GM19452 (cell line): ENCODE measurements around the gene C16orf87.
"Not testable (repeated sequence)": the region's sequence is repeated elsewhere in the genome, so short reads cannot be mapped to it uniquely, and the experiment has no call there.

Source experiments
- ATAC-seq: cut with Tn5 transposase; IDR thresholded peaks from one replicate; pipeline ENCODE4 v1.9.1; 2021; ENCODE audit not compliant: unreplicated experiment

Gene C16orf87

GRCh38 chr16:46830902-46831647 is at the start of gene C16orf87:
Gene C16orf87, minus strand, starts transcription at chr16:46831180. Its CDS starts 31 bp downstream, at chr16:46831149.
- ATAC-seq, result peak; percentile 94

DNA sequence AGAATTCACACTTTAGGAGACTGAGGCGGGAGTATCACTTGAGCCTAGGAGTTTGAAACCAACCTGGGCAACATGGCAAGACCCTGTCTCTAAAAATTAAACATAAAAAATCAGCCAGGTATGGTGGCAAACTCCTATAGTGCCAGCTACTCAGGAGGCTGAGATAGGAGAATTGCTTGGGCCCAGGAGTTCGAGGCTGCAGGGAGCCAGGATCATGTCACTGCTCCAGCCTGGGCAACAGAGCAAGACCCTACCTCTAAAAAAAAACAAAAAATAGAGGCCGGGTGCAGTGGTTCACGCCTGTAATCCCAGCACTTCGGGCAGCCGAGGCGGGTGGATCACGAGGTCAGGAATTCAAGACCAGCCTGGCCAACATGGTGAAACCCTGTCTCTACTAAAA is 44.3 kb upstream of the C16orf87 start:
- ATAC-seq, result no peak

DNA sequence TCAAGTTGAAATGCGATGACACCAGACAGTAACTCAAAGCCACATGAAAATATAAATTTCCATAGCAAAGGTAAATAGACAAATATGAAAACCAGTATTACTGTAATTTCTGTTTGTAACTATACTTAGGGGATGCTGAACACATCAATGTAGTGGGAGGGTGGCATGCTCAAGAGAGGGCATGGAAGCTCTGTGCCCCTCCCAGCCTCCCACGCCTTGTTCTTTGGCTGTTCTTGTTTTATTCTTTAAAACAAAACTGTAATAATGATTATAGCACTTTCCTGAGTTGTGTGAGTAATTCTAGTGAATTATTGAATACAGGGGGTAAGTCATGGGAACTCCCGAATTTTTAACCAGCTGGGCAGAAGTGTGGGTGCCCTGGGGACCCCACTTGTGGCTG is 42.2 kb upstream of the C16orf87 start:
- no peak for ATAC-seq

GRCh38 chr16:46871597-46871996 is 40.6 kb upstream of the C16orf87 start:
- no peak for ATAC-seq

- not testable (repeated sequence) for ATAC-seq
These were observed 37.9 kb upstream of the C16orf87 start for GRCh38 chr16:46868891-46869290.

GRCh38 chr16:46867486-46867885 is 36.5 kb upstream of the C16orf87 start:
- not testable (repeated sequence) for ATAC-seq

DNA sequence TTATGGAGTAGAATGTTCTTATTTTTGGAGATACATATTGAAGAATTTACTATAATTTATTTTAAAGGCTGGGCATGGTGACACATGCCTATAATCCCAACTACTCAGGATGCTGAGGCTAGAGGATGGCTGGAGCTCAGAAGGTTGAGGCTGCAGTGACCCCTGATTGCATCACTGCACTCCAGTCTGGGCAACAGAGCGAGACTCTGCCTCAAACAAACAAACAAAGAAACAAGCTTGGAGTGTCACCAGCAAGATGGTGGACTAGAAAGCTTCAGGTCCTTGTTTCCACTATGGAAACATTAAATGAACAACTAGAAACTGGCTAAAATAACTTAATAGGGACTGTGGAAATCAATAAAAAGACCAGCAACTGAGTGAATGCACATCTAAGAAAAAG is 35.3 kb upstream of the C16orf87 start:
- ATAC-seq, result no peak

- no peak for ATAC-seq
These were observed 31.8 kb upstream of the C16orf87 start for GRCh38 chr16:46862555-46863447.

GRCh38 chr16:46859719-46860152 is 28.8 kb upstream of the C16orf87 start:
- no peak for ATAC-seq

DNA sequence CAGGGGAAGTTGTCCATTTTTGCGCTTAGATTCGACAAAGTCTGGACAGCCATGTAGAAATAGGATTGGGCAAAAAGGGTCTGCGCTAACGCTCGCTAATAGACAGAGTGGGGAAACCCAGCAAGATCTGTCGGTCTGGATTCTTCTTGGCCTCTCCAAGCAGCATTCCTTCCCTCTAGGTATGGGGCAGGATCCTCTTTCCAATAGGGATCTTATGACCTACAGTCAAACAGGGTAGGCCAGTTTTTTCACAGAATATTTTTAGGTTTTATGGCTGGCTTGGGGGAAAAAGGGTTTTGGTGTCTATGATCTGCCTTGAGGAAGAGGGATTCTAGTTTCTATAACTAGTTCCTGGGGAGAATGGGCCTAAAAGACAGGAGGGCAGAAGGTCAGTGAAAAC is 27.2 kb upstream of the C16orf87 start:
- ATAC-seq, result no peak

- ATAC-seq, result no peak
These were observed 26.5 kb upstream of the C16orf87 start for GRCh38 chr16:46857368-46857945.

GRCh38 chr16:46855389-46855788 is 24.4 kb upstream of the C16orf87 start:
- ATAC-seq, result no peak

GRCh38 chr16:46854846-46855245 is 23.9 kb upstream of the C16orf87 start:
- ATAC-seq, result no peak

DNA sequence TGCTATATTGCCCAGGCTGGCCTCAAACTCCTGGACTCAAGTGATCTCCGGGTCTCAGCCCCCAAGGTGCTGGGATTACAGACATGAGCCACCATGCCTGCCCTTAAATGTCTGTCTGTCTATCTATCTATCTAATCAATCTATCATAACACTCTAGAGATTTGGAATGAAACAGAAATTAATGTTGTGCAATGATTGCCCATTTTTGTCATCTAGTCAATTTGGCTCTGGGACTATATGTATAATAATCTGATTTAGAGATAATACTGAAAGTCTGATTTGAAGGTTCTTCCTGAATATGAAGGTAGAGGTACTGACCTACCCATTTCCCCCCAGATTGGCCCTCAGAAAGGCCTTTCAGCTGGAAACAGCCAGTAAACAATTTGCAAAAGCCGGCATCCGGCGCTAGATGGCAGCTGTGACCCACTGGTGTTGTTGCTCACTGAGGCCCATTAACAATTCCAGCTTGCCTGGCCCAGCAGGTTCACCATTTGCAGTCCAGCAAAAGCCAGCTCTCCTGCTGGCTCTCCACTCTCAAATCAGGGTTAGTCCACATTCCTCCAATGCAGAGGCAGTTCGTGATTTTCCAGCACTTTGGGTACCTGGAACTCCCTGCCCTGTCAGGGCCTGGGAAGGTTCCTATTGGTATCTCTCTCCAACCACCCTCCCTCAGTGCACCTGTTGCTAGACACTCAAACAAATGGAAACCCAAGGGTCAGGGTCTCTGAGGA is 22.9 kb upstream of the C16orf87 start:
- peak; percentile 67 for ATAC-seq

- no peak for ATAC-seq
These were observed 21.1 kb upstream of the C16orf87 start for GRCh38 chr16:46852130-46852529.

GRCh38 chr16:46850619-46851555 is 19.9 kb upstream of the C16orf87 start:
- ATAC-seq, result no peak

DNA sequence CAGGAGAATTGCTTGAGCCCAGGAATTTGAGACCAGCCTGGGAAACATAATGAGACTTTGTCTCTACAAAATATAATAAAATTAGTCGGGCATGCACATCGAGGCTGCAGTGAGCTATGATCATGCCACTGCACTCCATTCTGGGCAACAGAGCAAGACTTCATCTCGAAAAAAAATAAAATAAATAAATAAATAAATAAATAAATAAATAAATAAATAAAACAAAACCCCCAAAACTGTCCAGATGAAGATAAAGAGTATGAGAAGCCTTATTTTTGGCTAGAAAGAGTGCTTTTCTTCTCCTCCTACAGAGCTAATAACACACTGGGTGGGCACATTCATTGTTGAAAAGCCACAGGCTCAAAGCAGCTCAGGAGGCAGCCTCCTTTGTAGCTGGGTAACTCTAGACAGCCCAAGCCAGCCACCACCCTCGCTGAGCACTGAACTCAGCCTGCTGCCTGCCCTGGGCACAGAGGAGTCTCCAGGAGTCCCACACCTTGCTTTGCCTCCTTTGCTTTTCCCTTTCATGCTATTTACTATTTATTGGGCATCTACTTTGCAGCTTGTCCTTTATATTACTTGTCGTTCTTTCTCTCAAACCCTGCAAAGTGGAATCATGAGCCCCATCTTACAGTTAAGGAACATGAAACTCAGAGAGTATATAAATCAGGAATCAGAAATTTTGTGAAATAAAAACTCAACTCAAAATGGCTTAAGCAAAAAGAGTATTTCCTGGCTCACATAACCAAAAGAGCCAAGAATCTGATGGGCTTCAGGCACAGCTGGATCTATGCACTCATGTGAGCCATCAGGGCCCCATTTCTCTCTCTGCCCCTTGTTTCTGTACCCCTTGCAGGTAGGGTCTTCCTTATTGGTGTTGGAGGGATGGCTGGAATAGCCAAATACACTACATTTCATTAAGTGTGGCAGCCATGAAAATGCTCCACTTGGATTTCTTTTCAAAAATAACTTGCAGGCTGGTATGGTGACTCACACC is 18.1 kb upstream of the C16orf87 start:
- ATAC-seq, result no peak

- no peak for ATAC-seq
These were observed 15.0 kb upstream of the C16orf87 start for GRCh38 chr16:46845952-46846351.

DNA sequence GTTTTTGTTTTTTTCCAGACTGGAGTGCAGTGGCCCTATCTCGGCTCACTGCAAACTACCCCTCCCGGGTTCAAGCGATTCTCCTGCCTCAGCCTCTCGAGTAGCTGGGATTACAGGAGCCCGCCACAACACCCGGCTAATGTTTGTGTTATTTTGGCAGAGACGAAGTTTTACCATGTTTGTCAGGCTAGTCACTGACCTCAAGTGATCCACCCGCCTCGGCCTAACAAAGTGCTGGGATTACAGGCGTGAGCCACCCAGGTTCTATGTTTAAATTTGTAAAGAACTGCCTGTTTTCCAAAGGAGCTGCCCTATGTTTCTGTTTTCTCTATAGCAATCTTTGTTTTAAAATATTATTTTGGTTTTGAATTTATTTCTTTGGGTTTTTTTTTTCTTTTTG is 13.8 kb upstream of the C16orf87 start:
- no peak for ATAC-seq
